HG03095 (cell line): Measurements from ENCODE around the gene MYLK.

Source experiments
- ATAC-seq: cut with Tn5 transposase; IDR thresholded peaks from one replicate; pipeline ENCODE4 v1.9.1; 2021; ENCODE audit warnings: moderate library complexity; ENCODE audit not compliant: unreplicated experiment

MYLK gene

DNA sequence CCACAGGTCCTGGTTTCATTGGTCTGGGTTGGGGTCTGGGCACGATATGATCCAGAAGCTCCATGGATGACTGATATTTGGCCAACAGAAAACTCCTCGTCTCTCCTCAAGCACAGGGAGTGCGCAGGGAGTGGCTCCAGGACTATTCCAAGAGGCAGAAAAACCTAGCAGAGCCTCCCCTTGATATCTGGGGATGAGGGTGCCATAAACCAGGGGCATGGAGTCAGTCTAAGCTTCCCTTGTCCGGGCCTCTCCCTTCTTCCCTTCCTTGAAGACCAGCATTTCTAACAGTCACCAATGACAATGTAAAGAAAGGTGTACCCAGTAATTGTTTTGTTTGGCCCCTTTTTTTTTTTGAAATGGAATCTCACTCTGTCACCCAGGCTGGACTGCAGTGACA, 199.9 kb downstream of the MYLK start:
- no peak for ATAC-seq

DNA sequence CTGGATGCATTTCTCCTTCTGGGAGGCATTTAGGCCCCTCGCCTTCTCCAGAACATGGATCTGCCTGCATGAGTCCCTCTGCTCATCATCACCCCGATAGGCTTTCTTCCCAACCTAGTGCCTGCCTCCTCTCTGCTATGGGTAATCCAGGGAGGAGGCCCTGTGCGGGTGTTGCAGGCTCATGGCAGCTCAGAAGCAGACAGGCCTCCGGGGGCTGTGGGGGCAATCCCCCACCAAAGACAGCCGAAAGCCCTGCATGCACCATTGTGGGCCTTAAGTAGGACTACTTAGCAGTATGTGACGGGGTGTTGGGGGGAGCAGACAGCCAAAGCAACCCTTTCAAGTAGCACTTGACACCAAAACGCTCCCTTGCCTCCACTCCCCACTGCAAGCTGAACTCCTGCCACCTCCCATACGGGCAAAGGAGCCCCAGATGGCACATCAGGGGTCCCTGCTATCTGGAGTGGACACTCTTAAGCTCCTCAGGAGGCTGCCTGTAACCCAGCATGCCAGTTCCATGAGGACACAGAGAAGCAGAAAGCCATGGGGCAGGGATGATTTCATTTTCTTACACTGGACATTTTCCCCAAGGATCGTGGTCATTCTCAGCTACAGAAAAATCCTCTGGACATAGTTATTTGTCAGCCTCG, 200.5 kb downstream of the MYLK start:
- no peak for ATAC-seq

DNA sequence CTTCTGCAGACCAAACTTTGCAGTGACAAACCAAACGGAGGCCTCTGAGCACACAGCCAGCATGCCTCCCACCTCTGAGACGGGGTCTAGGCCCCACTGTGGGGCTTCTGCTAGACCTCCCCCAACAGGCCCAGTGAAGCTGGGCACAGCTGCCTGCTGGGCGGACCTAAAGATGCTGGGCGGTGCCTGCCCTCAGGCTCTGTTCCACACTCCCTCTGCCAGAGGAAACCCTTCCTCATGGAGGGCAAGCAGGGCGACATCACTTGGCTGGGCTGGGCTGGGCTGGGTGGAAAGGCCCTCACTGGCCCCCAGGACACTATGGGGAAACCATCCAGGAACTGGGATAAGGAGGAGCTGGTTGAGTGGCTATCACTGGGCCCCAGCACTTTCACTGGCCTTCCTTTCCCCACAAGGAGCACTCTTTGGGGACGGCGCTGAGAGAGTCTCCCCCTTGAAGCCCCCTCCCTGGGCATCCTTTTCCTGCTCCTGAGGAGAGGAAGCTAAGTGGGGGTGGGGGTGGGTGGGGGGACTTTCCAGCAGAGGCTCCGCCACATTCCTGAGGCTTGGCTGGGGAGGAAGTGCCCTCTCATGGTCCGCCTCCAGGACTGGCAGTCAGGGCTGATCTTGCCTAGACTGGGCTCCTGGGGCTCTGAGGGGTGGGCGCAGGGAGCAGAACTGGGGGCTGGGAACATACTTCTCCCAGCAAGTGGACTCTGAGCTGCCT, 201.2 kb downstream of the MYLK start:
- no peak for ATAC-seq

DNA sequence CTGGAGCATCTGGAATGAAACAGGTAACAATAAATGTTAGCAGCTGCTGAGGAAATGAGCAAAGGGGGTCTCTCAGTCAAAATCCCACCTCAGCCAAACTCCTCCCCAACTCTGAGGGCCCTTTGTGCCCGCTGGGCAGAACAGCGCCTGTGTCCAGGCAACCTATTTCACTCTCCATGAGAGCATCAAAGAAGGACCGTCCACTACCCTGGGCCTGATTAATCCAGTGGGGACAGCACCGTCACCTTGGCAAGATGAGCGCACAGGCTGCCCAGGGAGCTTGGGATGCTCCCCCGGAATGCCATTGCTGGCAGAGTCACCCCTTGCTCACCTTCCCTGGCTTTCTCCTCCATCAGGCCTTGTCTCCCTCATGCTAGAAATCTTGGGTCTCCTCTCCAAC, 201.8 kb downstream of the MYLK start:
- no peak for ATAC-seq

DNA sequence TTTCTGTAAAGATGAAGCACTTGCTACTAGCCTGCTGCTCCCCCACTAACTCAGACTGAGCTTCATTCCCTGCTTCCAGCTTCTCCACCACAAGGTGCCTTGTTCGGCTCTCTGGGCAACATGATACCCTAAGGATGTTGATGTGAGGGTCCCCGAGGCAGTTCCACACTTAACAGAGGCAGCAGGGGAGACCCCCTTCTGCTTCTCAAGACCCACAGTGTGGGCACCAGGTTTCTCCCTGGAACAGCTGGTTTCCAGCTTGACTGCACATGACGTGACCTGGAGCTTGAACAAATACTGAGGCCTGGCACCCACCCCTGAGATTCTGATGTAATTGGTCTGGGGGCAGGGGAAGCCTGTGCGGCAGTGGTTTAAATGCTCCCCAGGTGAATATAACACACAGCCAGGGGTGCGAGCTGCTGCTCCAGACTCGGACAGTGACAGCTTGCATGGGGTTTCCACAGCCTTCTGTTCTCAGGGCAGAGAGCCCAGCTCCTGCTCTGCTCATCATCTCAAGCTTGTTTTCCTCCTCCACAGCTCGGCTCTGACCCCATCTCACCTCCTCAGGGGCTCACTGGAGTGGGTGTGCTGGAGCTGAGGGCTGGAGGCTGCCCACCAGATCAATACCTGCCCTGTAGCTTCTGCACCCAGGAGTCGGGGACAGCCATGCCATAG, 204.3 kb downstream of the MYLK start:
- no peak for ATAC-seq

DNA sequence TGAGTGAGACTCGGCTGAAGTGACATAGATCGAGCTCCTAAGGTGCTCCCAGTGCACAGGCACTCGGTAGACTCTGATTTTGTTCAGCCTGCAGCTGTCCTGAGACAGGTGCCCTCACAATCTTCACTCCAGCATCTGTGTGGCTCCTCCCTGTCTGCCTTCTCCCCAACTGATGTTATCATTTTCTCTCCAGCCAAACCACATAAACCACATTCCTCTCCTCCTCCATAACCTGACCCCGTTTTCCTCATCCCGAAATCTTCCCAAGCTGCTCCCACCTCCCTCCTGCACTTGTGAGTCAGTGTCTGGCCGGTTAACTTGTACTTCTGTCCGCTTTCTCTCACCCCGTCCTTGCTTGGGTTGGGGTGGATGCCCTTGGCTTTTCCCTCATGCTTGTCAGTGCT, 206.0 kb downstream of the MYLK start:
- ATAC-seq: no peak

DNA sequence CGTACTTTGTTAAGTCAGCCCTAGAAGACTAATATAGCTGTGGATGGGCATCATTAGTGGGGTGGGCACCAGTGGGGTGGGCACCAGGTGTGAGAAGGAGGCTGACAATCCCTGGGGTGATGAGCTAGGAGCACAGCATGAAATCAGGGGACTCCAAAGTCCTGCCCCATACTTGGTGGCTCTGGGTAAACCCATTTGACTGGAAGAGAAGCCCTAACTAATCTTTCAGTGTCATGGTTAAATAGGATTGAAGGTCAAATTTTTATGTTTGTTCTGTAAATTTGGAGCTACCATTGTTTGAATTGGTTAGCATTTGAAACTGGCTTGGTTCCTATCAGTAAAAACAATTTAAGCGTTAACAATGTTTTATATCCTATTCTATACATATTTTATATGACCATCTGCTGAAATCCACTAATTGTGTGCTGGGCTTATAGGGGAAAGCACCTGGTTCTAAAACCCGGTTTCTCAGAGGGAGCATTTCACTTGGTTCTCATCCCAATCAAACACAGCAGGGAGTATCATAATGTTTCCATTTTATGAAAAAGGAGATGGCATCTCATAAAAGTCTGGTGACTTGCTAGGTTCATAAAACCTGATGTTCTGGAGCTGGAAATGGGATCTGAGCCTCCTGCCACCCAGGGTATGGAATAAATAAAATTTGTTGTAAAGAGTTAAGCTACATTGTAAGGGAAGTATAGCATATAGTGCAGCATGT, 211.5 kb downstream of the MYLK start:
- no peak for ATAC-seq

DNA sequence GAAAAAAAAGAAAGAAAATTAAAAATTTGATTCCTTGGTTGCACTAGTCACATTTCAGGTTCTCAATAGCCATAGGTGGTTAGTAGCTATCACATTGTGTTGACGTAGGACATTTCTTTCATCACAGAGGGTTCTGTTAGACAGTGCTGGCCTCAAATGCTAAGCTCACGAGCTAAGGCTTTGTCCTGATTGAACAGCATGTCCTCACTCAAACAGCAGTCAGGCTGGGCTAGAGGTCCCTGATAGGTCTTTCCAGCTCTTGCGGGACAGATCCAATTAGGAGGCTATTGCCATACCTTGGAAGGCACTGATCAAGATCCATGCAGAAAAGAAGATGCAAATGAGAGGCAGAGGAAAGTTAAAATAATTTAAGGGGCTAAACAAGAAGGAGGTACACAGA, 213.4 kb downstream of the MYLK start:
- no peak for ATAC-seq

DNA sequence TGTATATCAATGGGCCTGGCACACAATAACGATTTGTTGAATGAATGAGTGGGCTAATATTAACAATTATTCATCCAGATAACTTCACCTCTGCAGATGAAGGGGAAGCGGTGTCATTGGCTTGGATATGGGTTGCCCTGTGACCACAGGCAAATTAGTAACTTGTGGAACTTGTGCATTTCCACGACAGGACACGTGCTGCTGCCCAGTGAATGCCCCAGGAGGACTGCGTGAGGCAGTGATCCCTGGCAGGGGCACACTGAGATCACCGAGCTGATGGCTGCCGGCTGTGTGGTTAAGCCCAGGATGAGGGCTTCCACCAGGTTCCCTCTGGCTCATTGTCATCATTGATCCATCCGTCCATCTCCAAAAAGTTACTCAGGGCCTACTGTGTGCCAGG, 215.2 kb downstream of the MYLK start:
- no peak for ATAC-seq

DNA sequence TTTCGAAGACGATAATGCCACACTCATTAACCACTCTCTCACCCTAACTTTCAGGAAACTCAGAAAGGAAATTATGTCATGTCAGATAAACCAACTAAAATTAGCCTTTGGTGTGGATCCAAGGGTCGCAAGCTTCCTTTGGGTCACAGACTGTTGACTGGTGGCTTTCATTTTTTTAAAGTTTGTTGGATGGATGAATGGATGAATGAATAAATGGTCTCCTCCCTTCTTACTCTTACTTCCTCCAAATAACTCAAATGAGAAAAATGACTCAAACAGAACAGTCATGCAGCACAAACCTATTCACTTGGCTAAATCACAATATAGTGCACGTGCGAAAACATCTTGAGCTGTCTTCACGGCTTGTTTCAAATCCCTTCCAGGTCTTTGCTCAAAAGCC, 216.3 kb downstream of the MYLK start:
- ATAC-seq: no peak

DNA sequence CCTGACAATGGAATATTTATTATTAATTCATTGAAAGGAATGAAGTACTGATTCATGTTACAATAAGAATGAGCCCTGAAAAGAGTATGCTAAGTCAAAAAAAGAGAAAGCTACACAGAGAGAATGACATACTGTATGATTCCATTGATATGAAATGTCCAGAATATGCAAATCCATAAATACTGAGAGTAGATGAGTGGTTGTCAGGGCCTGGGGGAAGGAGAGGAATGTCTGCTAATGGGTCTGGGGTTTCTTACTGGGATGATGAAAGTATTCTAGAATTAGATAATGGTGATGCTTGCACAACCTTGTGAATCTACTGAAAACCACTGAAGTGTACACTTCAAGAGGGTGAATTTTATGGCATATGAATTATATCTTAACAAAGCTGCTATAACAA, 219.4 kb downstream of the MYLK start:
- no peak for ATAC-seq

DNA sequence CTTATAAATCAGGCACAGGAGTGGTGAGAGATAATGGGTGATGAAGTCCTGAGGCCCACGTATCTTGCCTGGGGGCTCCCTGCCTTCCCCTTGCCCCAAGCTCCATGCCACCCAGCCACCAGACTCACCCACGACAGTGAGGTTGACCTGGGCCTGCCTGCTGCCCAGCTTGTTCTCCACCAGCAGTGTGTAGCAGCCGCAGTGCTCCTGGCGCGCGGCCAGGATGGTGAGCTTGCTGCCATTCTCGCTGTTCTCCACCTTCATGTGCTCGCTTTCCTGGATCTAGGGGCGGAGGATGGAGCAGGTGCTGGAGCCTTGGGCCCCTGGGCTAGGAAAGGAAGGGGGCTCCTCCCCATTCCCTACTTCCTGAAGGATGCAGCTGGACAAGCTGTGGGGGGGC, 220.2 kb downstream of the MYLK start:
- ATAC-seq: no peak

DNA sequence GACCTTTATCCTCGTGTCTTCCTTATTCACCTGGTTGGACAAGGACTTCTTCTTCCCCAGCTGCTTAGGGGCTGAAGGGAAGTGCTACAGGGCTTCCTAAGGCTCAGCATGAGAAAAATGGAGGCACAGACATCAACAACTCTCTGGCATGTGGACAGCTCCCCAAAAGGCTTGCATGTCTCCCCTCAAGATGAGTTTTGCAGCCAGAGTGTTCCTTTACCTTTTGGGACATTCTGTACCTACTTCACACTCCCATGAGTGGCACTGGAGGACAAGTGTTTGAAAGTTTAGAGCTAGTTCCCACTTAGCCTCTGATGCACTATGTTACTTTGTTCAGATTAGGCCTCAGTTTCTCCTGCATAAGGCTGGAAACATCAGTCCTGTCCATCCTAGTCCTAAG, 222.2 kb downstream of the MYLK start:
- ATAC-seq: no peak

DNA sequence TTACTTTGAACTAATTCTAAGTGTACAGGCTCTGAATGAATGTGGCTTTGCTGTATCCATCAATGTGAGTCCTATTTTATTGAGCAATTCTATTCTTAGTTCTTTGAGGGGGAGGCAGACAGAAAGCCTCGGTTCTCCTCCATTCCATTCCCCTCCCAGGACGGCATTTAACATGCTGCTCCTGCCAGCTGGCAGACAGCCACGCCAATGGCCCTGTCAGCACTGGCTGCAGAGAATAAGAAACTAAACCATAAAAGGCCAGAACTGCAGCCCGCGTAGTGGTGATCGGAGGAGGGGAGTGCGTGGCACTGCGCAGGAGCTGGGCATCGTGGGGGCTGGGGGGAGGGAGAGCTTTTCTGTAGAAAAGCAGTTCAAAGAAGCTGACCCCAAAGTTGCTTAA, 223.2 kb downstream of the MYLK start:
- no peak for ATAC-seq

DNA sequence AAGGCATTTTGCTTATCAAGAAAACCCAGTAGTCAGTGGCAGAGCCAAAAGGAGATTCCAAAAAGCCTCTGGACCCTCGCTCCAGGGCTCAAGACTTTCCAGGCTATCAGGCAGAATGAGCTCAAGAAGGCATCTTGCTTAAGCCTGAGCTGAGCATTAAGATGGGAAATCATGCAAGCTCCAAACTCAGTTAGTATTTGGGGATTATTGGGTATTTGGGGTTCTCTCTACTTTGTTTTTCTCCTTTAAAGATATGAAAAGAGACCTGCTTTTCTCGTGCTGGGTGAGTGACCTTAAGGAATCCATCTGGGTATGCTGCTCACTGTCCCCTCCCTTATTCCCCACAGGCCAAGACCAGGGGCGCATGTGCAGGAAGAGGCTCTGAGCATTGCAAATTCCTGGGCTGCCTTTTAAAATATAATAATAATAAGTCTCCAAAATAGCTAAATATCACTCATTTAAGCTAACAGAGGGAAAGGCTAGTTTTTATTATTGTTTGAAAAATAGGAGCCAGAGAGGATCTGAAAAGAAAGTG, 223.9 kb downstream of the MYLK start:
- no peak for ATAC-seq

DNA sequence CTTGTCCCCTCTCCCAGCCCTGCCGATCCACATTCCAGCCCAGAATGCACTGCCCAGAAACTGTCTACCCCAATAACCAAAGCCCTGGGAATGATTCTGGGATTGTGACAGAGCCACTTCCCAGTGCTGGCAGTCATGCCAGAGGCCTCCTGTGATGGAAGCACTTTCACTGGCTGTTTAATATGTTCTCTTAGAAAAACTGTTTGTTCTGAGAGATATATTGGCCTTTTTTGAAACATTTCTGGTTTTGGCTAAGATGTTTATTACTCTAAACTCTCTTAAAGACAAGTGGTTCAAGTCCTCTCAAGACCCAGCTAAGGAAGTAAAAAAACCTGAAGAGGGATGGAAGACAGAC, 225.3 kb downstream of the MYLK start:
- no peak for ATAC-seq

DNA sequence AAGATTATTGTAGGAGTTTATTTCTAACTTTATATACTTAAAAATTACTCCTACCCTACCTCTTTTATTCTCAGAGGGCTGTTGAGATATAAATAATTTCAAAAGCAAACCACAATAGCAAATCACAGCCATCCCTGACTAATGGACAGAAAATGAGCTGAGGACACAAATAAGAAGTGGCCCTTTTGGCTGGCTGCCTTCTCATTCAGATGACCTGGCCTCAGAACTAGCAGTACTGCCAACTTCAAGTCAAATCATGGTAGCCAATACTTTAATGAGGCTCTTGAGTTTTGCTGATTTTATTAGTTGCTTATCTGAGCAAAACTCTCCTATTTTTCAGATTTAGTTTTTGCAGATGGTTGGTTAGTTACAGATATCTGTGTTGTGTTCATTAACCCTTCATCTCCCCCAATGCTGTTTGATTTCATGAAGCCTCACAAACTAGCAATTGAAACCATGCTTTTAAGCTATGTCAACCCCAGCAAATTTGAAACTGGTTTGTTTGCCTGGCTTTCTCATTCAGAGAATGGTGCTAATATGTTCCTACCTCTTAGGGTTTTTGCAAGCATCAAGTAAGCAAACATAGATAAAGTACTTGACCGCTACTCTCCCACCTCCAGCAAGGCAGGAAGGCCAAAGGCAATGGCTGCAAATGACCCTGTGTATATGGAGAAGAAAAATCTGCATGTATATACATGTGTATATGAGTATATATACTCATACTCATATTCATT, 225.8 kb downstream of the MYLK start:
- ATAC-seq: no peak

DNA sequence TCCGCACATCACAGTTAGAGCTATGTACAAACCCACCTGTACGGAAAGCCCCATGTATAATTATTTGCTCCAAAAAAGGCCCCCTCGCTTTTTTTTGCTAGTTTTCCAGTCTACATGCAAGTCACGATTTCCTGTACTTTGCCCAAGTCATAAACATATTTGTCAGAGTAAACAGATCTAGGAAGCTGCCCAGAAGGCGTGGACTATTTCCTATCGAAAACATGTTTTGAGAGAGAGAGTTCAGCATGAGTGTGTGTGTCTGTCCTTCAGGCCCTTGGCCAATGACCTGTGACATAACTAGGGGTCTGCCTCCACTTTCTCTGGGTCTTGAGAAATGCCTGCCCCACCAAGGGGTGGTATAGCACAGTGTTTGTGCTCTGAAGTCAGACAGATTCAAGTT, 226.6 kb downstream of the MYLK start:
- no peak for ATAC-seq

DNA sequence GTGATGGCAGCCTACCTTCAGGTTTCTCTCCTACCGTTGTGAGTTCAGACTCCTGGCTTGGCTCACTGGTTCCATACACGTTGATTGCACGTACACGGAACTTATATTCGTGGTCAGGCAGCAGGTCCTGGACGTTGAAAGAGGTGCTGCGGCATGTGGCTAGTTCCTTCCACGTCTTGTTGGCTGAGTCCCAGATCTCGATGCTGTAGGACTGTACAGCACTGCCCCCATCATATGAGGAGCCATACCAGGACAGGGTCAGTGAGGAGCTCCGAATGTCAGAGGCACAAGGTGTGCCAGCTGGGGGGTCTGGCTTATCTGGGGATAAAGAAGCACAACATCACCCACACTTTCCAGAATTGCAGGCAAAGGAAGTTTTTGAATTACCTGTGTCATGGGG, 227.0 kb downstream of the MYLK start:
- ATAC-seq: no peak

DNA sequence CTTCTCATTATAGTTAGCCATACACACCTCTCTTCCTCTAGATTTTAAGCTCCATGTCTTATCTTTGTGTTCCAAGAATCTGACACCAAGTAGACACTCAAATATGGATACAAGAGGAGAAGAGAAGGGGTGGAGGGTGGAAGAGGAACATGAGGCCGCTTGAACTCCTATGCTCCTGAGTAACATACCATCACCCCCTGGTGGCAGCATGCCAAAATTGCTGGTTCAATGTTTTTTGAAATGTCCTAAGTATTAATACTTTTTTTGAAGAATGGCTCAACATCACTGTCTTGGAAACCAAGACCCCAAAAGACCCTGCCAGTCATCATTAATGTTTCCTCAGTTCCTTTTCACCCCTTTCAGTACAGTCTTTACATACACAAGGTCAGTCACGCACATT, 227.4 kb downstream of the MYLK start:
- no peak for ATAC-seq

DNA sequence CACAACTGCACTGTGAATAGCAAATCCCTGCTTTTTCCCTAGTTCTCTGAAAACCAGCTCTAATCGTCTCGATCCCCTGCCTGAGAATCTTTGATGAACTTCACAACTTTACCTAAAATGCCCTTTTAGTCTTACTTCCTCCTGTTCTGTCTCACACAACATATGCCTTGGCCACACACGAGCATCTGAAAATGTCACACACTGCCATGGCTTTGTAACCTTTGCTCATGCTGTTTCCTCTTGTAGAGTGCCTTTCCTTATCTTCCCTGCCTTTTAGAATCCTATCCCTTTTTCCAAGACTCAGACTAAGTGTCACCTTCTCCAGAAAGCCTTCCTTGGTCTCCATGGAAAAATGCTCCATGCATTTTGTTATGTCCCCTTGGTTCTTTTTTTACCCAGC, 227.9 kb downstream of the MYLK start:
- ATAC-seq: no peak
